Measurements from ENCODE around the gene MTMR3.

Gene MTMR3

GRCh38 chr22:29872144-29872893 is 10.7 kb upstream of the MTMR3 start:
- no peak for DNase-seq (ENCODE audit: insufficient read length)
- no peak for FAIRE-seq
- TF ChIP-seq POLR2A (IDR thresholded peaks at IDR 0.05; ENCODE audit: low read depth, low read length): no peak
- no peak for TF ChIP-seq POLR2AphosphoS5 (IDR thresholded peaks at IDR 0.05; ENCODE audit: low read depth, low read length)
- no peak for TF ChIP-seq TAF1 (IDR thresholded peaks at IDR 0.05; ENCODE audit: borderline replicate concordance, low read depth, low read length)

- no peak for FAIRE-seq
- no peak for TF ChIP-seq TAF1 (IDR thresholded peaks at IDR 0.05; ENCODE audit: borderline replicate concordance, low read depth, low read length)
- no peak for TF ChIP-seq POLR2A (IDR thresholded peaks at IDR 0.05; ENCODE audit: low read depth, low read length)
- no peak for TF ChIP-seq POLR2AphosphoS5 (IDR thresholded peaks at IDR 0.05; ENCODE audit: low read depth, low read length)
- no peak for DNase-seq (ENCODE audit: insufficient read length)
Measured at GRCh38 chr22:29872989-29873388, 10.0 kb upstream of the MTMR3 start.

GRCh38 chr22:29873943-29874342 is 9.0 kb upstream of the MTMR3 start:
- no peak for TF ChIP-seq POLR2A (IDR thresholded peaks at IDR 0.05; ENCODE audit: low read depth, low read length)
- TF ChIP-seq TAF1 (IDR thresholded peaks at IDR 0.05; ENCODE audit: borderline replicate concordance, low read depth, low read length): no peak
- TF ChIP-seq POLR2AphosphoS5 (IDR thresholded peaks at IDR 0.05; ENCODE audit: low read depth, low read length): no peak
- FAIRE-seq (no peak), DNase-seq (ENCODE audit: insufficient read length) (no peak)

GRCh38 chr22:29877620-29878019 is 5.4 kb upstream of the MTMR3 start:
- FAIRE-seq (no peak), DNase-seq (ENCODE audit: insufficient read length) (no peak)
- TF ChIP-seq POLR2AphosphoS5 (IDR thresholded peaks at IDR 0.05; ENCODE audit: low read depth, low read length) (no peak), POLR2A (IDR thresholded peaks at IDR 0.05; ENCODE audit: low read depth, low read length) (no peak), TAF1 (IDR thresholded peaks at IDR 0.05; ENCODE audit: borderline replicate concordance, low read depth, low read length) (no peak)

GRCh38 chr22:29879753-29880152 is 3.2 kb upstream of the MTMR3 start:
- TF ChIP-seq POLR2AphosphoS5 (IDR thresholded peaks at IDR 0.05; ENCODE audit: low read depth, low read length) (no peak), TAF1 (IDR thresholded peaks at IDR 0.05; ENCODE audit: borderline replicate concordance, low read depth, low read length) (no peak), POLR2A (IDR thresholded peaks at IDR 0.05; ENCODE audit: low read depth, low read length) (no peak)
- FAIRE-seq (no peak), DNase-seq (ENCODE audit: insufficient read length) (no peak)

- FAIRE-seq: no peak
- TF ChIP-seq POLR2A (IDR thresholded peaks at IDR 0.05; ENCODE audit: low read depth, low read length) (no peak), TAF1 (IDR thresholded peaks at IDR 0.05; ENCODE audit: borderline replicate concordance, low read depth, low read length) (no peak), POLR2AphosphoS5 (IDR thresholded peaks at IDR 0.05; ENCODE audit: low read depth, low read length) (no peak)
- DNase-seq (ENCODE audit: insufficient read length): no peak
Measured at GRCh38 chr22:29882716-29883044, 294 bp upstream of the MTMR3 start.

GRCh38 chr22:29883775-29884097 is 762 bp downstream of the MTMR3 start:
- DNase-seq (ENCODE audit: insufficient read length): no peak
- TF ChIP-seq POLR2A (IDR thresholded peaks at IDR 0.05; ENCODE audit: low read depth, low read length): no peak
- TF ChIP-seq POLR2AphosphoS5 (IDR thresholded peaks at IDR 0.05; ENCODE audit: low read depth, low read length): no peak
- FAIRE-seq: peak; percentile 5

- FAIRE-seq: no peak
- TF ChIP-seq TAF1 (IDR thresholded peaks at IDR 0.05; ENCODE audit: borderline replicate concordance, low read depth, low read length) (no peak), POLR2A (IDR thresholded peaks at IDR 0.05; ENCODE audit: low read depth, low read length) (no peak), POLR2AphosphoS5 (IDR thresholded peaks at IDR 0.05; ENCODE audit: low read depth, low read length) (no peak)
Measured at GRCh38 chr22:29885610-29886009, 2.6 kb downstream of the MTMR3 start.

GRCh38 chr22:29886596-29886995 is 3.6 kb downstream of the MTMR3 start:
- DNase-seq (ENCODE audit: insufficient read length) (no peak), FAIRE-seq (no peak)
- TF ChIP-seq POLR2AphosphoS5 (IDR thresholded peaks at IDR 0.05; ENCODE audit: low read depth, low read length) (no peak), POLR2A (IDR thresholded peaks at IDR 0.05; ENCODE audit: low read depth, low read length) (no peak), TAF1 (IDR thresholded peaks at IDR 0.05; ENCODE audit: borderline replicate concordance, low read depth, low read length) (no peak)

More at GRCh38 chr22:29885610-29886009, 2.6 kb downstream of the MTMR3 start:
- DNase-seq (ENCODE audit: insufficient read length): no peak

- TF ChIP-seq POLR2A (IDR thresholded peaks at IDR 0.05; ENCODE audit: low read depth, low read length) (no peak), POLR2AphosphoS5 (IDR thresholded peaks at IDR 0.05; ENCODE audit: low read depth, low read length) (no peak), TAF1 (IDR thresholded peaks at IDR 0.05; ENCODE audit: borderline replicate concordance, low read depth, low read length) (no peak)
- DNase-seq (ENCODE audit: insufficient read length) (no peak), FAIRE-seq (no peak)
Measured at GRCh38 chr22:29887358-29887757, 4.4 kb downstream of the MTMR3 start.

- FAIRE-seq: peak; percentile 5
Measured at GRCh38 chr22:29890760-29891159, 7.8 kb downstream of the MTMR3 start.

GRCh38 chr22:29892315-29893156 is 9.6 kb downstream of the MTMR3 start:
- no peak for TF ChIP-seq POLR2A (IDR thresholded peaks at IDR 0.05; ENCODE audit: low read depth, low read length)
- no peak for TF ChIP-seq POLR2AphosphoS5 (IDR thresholded peaks at IDR 0.05; ENCODE audit: low read depth, low read length)
- no peak for TF ChIP-seq TAF1 (IDR thresholded peaks at IDR 0.05; ENCODE audit: borderline replicate concordance, low read depth, low read length)
- DNase-seq (ENCODE audit: insufficient read length): no peak
- no peak for FAIRE-seq

More at GRCh38 chr22:29890760-29891159, 7.8 kb downstream of the MTMR3 start:
- TF ChIP-seq POLR2AphosphoS5 (IDR thresholded peaks at IDR 0.05; ENCODE audit: low read depth, low read length) (no peak), TAF1 (IDR thresholded peaks at IDR 0.05; ENCODE audit: borderline replicate concordance, low read depth, low read length) (no peak), POLR2A (IDR thresholded peaks at IDR 0.05; ENCODE audit: low read depth, low read length) (no peak)
- no peak for DNase-seq (ENCODE audit: insufficient read length)

Measured in GM12892 (cell line).